Mesenteric fat pad (tissue), 1 donor: ENCODE data around the gene C2CD4C. TPM values are rescaled to one million over a fixed set of nuclear protein-coding genes. Genes with fewer than 3 reads are reported as not detected.

Source experiments
- DNase-seq: peaks from one replicate; pipeline ENCODE4 v3.0.0-alpha.2; 2020; ENCODE audit warnings: low spot score
- total RNA-seq: library from RNA; stranded (reverse); fragmentation: NEBNext Ultra II Directional; extraction: Animal tissue kit (Norgen Biotek cat#: 25700); gene quantifications from one replicate; pipeline ENCODE4 v1.2.1, GENCODE V29; 2021
- donor health status: DM: yes; HTN: yes; CAD: no.

Gene C2CD4C
- total RNA-seq, 1 donor from 2014 or later = 5.9 TPM

DNA sequence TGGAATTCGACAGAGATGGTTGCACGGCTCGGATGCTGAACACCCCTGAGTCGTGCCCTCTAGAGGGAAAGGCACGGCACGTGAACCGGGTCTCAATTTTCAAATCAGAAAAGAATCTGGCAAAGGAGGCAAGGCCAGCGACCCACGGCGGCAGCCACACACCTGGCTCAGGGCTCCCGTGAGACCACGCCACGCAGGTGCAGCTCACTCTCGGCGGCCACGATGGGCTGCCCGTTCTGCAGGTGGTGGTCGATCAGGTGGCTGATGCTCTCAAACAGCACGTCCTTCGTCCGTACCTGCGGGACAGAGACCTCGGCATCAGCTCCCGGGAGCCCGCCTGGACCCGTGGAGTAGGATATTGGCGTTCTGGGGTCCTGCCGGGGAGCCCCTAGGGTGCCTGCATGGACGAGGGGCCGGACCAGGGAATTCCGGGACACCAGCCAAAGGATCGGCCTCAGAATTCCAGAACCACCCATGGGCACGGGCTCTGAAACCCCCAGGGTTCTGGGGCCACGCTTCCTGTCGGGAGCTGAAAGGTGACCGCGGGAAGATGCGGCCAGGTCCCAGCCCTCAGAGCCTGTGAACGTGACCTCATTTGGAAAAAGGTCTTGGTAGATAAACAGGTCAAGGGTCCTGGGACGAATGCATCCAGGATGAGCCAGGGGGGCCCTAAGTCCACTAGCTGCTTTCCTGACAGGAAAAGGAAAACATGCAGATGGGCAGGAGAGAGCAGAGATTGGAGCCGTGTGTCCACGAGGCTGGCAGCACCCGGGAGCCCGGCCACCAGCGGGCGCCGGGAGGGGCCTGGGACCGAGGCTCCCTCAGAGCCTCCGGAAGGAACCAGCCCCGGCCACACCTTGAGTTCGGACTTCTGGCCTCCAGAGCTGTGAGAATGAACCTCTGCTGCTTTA lies 10.1 kb upstream of the C2CD4C start:
- no peak for DNase-seq

DNA sequence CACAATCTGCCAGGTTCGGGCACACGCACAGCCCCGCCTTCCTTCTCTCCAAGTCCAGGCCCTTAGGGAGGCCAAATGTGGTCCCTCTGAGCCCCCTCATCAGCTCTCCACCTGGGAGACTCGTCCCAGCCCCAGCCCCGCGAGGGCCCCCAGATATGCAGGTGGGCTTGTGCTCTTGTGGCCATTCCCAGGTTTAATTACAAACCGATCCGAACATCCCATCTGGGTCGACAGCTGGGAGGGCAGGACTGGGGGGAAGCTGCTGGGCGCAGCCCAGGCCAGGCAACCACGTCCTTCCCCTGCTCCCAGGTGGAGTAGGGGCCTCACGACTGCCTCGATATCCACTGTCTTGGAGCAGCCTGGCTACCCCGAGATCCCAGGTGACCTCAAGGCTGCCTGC lies 7.5 kb upstream of the C2CD4C start:
- DNase-seq = no peak

DNA sequence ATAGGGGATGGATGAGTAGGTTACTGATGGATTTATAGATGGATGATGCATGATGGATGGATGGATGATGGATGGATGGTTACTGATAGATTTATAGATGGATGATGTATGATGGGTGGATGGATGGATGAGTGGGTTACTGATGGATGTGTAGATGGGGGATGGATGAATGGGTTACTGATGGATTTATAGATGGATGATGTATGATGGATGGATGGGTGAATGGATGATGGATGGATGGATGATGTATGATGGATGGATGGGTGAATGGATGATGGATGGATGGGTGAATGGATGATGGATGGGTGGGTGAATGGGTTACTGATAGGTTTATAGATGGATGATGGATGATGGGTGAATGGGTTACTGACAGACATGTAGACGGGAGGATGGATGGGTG lies 6.3 kb upstream of the C2CD4C start:
- no peak for DNase-seq

DNA sequence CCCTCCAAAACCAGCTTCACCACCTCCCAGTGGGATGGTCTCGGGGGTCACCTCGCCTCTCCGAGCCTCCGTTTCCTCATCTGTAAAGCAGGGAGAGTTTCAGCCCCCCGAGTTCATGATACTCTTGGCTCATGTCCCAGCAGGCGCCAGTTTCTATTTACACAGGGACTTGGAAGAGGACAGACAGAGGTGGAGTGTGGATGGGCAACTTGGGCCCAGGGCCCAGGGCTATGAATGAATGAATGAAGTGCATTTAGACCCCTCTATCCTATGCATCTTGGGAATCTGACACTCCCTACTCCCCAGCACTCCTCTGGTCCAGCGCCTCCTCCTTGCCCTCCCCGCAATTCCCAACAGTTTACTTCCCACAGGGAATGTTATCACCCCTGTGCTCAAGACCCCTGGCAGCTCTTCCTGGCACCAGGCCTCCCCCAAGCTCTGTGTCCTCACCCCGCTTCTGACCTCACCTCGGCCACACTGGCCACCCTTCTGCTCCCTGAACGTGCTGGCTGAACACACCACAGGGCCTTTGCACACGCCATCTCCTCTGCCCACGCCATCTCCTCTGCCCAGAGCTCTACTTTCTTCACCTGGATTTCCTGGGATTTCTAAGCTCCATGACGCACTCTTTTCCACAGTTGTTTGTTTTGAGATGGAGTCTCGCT lies 4.9 kb upstream of the C2CD4C start:
- no peak for DNase-seq

DNA sequence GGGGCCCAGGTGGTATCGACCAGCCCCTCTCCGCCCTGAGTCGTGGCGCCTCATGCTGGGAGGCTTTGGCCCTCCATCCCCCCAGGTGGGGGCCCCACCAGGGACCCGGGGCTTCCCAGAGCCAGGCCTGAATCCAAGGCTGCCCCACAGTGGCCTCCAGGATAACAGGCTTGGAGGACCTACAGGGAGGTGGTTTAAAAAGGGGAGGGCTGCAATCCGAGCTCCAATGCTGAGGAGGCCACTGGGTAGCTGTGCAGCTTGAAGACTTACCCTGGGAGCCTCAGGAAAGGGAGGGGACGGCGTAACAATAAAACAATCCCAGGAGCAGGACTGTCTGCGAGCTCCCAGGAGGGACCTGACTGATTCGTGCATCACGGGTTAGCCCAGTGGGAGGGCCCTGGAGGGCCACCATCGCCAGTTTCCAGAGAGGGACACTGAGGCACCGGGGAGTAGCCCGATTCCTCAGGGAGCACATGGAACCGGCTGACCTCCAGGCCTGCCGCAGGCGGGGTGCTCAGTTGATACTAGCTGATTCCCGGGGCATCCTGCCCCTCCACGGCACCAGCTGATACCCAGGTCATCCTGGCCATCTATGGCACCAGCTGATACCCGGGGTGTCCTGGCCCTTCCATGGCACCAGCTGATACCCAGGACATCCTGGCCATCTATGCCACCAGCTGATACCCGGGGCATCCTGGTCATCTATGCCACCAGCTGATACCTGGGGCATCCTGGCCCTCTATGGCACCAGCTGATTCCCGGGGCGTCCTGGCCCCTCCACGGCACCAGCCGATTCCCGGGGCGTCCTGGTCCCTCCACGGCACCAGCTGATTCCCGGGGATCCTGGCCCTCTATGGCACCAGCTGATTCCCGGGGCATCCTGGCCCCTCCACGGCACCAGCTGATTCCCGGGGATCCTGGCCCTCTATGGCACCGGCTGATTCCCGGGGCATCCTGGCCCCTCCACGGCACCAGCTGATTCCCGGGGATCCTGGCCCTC lies 3.7 kb upstream of the C2CD4C start:
- DNase-seq = no peak

DNA sequence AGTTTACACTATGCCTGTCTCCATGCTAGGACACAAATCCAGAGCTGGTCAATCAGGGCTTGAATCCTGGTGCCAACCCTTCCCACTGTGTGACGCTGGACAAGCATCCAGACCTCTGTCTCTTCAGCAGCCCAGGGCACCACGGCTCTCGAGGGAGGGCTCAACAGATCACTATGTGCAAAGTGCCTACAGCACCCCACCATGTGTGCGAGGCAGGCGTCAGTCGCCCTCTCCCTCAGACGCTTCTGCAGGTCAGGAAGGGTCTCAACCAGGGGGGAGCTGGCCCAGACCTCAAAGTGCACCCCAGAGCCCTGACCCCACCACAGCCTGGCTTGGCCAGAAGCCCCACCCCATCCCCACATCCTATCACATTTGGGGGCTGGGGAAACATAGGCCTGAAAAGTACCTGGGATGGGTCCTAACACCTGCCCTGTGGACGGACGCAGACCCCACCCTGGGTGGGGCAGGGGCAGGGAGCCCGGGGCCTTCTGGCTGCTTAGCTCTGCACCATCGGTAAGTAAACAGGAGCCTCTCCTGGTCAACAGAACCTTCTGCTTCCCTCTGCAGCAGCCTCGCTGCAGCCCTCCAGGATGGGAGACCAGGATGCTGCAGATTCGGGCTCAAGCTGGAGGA lies 2.9 kb upstream of the C2CD4C start:
- DNase-seq = no peak

DNA sequence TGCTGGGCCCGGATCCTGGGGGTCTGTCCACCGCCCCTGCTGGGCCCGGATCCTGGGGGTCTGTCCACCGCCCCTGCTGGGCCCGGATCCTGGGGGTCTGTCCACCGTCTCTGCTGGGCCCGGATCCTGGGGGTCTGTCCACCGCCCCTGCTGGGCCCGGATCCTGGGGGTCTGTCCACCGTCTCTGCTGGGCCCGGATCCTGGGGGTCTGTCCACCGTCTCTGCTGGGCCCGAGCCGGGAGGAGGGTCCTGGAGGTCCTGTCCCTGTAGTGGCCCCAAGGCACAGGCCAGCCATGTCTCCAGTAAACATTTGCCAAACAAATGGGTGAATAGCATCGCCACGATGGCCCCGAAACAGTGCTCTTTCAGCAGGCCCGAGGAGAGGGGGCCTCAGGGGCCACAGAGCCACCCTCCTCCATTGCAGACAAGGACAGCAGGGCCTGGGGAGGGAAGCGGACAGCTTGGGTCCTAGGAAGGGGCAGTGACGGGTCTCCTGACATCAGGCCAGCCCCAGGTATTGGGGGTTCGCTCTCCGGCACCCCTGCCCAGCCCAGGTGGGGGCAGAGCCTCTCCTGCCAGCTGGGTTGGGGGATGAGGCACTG lies 2.3 kb upstream of the C2CD4C start:
- peak; percentile 89 for DNase-seq

DNA sequence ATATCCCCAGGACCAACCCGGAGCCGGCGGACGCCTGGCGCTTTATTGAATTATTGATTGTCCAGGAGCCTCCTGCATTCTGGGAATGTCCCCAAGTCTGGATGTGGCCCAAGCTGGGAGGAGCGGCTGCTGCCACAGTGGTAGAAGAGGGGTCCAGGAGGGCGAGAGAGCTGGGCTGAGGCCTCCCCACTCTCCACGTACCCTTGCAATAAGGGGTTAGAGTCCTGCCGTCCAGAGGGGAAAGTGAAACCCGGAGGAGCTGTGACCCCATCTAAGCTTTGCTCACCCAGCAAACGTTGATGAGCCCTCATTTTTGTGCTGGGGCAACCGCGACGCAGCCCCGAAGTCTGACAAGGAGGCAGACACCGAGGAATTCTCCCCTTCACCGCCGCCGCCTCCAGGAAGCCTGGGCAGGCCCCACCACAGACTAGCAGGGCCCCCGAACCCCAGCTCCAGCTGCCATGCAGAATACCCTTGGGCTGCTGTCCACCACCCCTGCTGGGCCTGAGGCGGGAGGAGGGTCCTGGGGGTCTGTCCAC lies 1.4 kb upstream of the C2CD4C start:
- DNase-seq = peak; percentile 81

DNA sequence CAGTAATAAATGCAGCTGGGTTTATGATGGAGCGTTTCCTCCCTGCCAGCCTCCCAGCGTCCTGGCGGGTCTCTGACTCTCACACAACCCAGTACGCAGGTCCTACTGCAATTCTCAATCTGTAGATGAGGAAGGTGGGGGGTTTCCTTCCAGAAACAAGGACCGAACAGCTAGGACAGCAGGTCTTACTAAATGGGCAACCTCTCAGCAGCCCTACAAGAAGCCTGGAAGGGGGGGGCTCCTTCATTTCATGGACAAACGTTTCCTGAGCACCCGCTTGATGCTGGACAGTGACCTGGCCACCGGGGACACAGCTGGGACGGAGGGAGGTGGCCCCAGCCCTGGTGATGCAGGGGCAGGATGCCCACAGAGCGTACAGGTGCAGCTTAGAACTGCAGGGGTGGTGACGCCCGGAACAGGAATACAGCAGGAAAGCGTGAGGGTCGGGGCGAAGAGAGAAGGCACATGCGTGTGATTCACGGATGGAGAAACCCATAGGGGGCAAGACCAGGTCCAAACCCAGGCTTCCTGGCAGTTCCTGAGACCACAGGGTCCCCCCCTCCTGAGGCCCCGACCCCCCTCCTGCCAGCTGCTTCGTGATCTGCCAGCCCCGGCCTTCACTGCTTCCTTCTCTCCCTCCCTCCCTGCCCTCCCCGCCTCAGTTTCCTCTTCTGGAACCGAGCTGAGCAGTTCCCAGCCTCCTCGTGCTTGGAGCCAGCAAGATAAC lies 732 bp upstream of the C2CD4C start:
- DNase-seq = peak; percentile 87

DNA sequence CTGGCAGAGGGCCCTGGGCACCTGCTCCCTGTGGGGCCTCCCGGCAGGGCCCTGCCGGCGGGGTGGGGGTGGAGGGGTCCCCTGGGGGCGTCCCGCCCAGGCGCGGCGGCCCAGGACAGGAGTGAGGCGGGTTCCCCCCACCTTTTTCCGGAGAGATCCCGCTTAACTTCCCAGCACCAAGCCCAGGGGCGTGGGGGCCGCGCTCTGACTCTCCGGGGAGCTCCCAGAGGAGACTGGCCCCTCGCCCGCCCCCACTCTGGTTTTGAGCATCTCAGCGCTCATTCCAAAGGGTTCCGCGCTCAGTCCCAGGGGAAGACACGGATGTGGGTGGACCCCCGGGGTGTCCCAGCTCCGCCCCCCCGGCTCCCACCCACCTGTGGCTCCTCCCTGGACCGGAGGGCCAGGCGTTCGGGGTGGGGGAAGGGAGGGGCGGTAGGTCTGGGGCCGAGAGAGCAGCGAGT lies 476 bp downstream of the C2CD4C start:
- peak; percentile 84 for DNase-seq

DNA sequence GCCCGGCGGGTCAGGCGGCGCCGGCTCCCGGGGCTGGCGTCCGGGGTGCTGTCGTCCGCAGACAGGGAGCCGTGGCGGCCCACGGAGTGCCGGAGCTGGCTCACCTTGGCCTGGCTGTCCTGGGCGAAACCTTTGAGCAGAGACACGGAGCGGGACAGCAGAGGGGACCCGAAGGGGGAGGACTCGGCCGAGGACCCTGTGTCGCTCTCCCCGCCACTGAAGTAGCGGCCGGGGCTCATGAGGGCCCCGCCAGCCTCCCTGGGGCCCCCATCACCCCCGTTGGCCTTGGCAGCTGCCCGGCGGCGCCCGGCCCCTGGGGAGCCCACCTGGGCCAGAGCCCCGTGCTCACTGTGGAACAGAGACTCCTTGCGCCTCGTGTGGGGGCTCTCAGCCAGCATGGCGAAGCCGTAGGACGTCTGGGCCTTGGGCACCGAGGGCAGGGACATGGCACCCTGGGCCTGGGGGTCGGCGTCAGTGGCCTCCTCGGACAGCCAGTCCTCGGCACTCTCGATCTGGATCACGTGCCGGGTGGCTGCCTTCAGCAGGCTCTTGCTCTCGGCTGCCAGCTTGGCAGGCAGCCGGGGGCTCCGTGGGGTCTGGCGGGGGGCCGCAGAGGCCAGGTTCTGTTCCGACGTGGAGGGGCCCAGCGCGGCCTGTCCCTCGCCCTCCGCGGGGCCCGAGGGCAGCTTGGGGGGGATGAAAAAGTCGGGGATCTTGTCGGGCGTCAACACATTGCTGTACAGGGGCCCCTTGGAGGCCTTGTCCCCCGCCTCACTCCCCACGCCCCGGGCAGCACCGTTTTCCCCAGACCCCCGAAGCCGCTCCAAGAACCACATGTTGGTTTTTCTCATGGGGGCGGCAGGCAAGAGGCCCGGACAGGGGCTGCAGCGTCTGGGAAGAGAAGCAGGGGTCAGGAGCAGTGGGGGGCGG lies 1.2 kb downstream of the C2CD4C start:
- no peak for DNase-seq

DNA sequence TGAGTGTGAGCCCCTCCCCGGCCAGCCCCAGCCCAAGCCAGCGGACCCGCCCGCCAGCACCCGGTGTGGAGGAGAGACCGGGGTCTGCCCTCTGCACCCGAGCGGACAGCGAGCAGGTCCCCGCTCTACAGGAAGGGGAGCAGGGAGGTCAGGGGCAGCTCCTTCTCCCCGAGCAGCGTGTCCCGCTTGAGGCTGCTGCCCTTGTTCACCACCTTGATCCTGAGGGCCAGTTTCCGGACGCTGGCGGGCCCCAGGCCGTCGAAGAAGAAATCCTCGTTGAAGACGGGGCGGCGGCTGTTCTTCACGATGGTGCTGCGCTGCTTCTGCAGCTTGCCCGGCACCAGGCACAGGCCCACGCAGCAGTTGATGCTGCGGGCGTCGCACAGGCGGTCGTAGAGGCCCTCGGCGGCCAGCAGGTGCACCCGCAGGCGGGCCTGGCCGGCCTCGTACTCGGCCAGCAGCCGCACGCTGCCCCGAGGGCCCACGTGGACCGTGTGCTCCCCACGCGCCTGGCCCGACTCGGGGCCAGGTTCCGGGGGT lies 1.9 kb downstream of the C2CD4C start:
- DNase-seq = no peak

DNA sequence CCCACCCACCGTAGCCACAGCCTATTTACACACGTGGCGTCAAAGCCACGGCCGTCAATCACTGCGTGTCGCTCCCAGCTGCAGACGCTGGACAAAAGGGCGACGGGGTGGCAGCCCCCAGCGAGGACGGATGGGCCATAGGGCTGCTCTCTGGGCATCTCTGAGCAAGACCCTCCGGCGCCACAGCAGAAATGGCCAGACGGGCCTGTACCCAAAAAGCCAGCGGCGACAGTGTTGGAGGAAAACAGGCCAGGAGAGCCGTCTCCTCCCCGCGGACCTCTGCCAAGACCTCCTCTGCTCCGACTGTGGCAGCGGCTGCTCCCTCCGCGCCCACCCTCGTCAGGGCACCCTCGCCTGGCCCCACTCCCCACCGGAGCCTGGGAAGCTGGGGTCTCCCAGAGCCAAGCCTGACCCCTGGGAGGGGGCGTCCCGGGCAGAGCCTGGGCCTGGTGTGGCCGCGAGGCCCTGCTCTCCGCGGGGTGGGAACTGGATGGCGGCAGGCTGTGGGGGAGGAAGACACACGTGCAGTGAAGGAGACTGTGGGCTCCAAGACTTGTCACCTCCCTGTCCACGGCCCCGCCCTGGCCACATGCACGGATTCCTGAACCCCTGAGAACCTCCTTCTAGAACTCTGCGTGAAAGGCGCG lies 2.7 kb downstream of the C2CD4C start:
- DNase-seq = no peak

DNA sequence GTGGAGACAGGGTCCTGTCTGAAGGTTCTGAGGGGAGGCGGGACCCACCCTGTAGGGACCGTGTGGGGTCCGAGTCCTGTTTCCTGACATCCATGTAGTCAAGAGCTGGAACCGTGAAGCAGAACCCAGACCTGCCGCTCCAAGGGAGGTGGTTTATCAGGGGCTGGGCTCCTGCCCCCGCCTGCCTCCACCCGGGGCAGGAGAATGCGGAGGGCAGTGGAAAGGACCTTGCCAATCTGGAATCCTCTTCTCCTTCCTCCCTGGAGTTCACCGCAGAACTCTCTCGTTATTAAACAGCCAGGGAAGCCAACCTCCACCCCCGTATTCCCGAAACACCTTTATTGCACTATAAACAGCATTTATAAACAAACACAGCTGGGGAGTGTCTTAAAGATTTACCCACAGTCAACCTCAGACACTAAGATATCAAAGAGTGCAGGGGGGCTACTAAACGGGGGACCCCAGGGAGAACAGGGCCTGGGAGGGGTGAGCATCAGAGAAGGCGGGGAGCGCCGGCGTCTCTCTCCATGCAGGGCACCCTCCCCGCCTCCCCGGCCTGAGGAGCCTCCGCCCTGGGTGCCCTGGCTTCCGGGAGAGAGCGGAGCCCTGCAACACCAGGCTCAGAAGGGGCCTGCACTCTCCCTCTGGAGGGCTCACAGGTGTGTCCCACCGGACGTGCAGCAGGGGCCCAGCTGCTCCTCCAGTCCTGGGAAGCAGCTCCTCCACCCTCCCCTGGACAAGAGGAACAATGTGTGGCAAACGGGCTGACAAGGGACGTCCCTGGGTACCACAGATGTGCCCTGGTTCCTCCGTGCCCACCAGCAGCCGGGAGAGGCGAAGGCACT lies 3.6 kb downstream of the C2CD4C start:
- no peak for DNase-seq

DNA sequence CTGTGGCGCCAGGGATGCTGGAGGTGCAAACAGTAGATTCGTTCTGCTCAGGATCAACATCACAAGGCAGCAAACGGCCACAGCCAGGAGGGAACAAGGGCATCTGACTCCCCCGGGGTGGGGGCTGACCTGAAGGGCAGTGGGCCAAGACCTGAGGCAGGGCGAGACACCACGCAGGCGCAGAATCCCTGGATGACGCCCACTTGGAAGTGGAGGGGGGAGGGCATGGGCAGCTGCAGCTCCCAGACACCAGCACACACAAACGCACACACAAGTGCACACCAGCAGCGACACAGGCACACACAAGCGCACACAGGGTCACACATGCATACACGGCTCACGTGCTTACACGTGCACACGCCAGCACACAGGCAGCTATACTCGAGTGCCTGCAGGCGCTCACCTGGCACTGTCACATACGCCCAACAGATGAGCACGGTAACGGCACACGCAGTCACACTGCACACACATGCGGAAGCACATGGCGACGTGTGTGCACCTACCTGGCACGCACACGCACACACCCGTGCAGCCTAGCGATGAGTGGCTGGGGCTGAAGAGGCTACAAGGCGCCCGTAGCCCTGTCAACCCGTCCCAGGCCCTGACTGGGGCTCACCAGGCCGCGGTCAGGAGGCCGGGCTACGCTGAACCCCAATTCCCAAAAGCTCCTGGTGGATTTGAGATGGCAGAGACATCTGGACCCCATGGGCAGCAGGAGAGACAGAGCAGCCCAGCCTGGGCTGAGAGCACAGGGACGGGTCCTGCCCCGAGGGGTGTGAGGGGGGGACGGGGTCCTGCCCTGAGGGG lies 5.5 kb downstream of the C2CD4C start:
- no peak for DNase-seq

DNA sequence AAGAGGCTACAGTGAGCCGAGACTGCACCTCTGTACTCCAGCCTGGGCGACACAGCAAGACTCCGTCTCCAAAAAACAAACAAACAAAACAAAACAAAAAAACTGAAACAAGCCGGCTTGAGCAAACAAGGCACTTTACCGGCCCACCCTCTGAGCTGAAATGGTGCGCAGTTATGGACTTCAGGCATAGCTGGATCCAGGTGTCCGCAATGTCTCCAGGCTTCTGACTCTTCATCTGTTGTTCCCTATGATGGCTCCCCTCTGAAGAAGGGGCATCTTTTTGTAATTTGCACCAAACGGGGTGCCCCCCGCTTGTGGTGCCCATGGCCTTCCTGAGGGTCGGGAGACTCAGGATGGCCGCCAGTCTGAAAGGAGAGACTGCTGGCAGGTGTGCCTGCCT lies 6.2 kb downstream of the C2CD4C start:
- DNase-seq = no peak
